CD4-positive, alpha-beta T cell treated with Interleukin-4 for 4 hours (primary cell): ENCODE results near the gene ASTN1.

Experiments used
- DNase-seq: peaks from one replicate; pipeline ENCODE4 v3.0.0-alpha.2; 2020

The ASTN1 gene

GRCh38 chr1:177024623-177025022 lies 139.9 kb downstream of the ASTN1 start:
- no peak for DNase-seq

- DNase-seq = no peak
Measured at GRCh38 chr1:177023726-177024125, 140.8 kb downstream of the ASTN1 start.

GRCh38 chr1:177023249-177023648 lies 141.3 kb downstream of the ASTN1 start:
- no peak for DNase-seq

GRCh38 chr1:177021687-177022086 lies 142.8 kb downstream of the ASTN1 start:
- DNase-seq = no peak

GRCh38 chr1:177020851-177021589 lies 143.5 kb downstream of the ASTN1 start:
- DNase-seq = no peak

GRCh38 chr1:177017287-177017852 lies 147.1 kb downstream of the ASTN1 start:
- DNase-seq = no peak

- no peak for DNase-seq
Measured at GRCh38 chr1:177014325-177014724, 150.2 kb downstream of the ASTN1 start.

- no peak for DNase-seq
Measured at GRCh38 chr1:177012342-177012925, 152.1 kb downstream of the ASTN1 start.

GRCh38 chr1:177011508-177011907 lies 153.0 kb downstream of the ASTN1 start:
- no peak for DNase-seq

- DNase-seq = no peak
Measured at GRCh38 chr1:177010211-177010825, 154.2 kb downstream of the ASTN1 start.

- DNase-seq = no peak
Measured at GRCh38 chr1:177008653-177009052, 155.9 kb downstream of the ASTN1 start.

- DNase-seq = no peak
Measured at GRCh38 chr1:177007437-177008161, 156.9 kb downstream of the ASTN1 start.

- no peak for DNase-seq
Measured at GRCh38 chr1:177002891-177003290, 161.6 kb downstream of the ASTN1 start.

- no peak for DNase-seq
Measured at GRCh38 chr1:177001556-177001955, 163.0 kb downstream of the ASTN1 start.

- DNase-seq = no peak
Measured at GRCh38 chr1:176998183-176998795, 166.2 kb downstream of the ASTN1 start.

GRCh38 chr1:176996456-176997090 lies 167.9 kb downstream of the ASTN1 start:
- DNase-seq = no peak

GRCh38 chr1:176994931-176995596 lies 169.4 kb downstream of the ASTN1 start:
- no peak for DNase-seq

- no peak for DNase-seq
Measured at GRCh38 chr1:176993587-176993986, 170.9 kb downstream of the ASTN1 start.

- DNase-seq = no peak
Measured at GRCh38 chr1:176989754-176990153, 174.8 kb downstream of the ASTN1 start.

GRCh38 chr1:176989023-176989422 lies 175.5 kb downstream of the ASTN1 start:
- no peak for DNase-seq

- no peak for DNase-seq
Measured at GRCh38 chr1:176987016-176987415, 177.5 kb downstream of the ASTN1 start.

- DNase-seq = no peak
Measured at GRCh38 chr1:176983731-176984130, 180.8 kb downstream of the ASTN1 start.
